Ovary (tissue), 3 donors: ENCODE results near the gene SASS6.

Experiments used
- EP300 ChIP-seq: sonication (generic); formaldehyde crosslinking; IDR thresholded peaks from one replicate; pipeline ENCODE4 v1.6.1; 2017; ENCODE audit warnings: antibody characterized with exemption
- POLR2A ChIP-seq: fragments of 450-650 bp; IDR thresholded peaks from one replicate; pipeline ENCODE4 v1.6.1; 2017; ENCODE audit warnings: antibody characterized with exemption, mild to moderate bottlenecking, moderate library complexity
- TF ChIP-seq, protein P1 (sequence below), 3 donors: fragments of 450-650 bp in 2 of 3; fragments of 200-600 bp in 1 of 3; IDR thresholded peaks; one replicate each; pipeline versions ENCODE4 v1.5.1 to v1.8.0; 2016 to 2022; ENCODE audit warnings: antibody characterized with exemption in 3 of 3, mild to moderate bottlenecking in 1 of 3
- donor health status: DM: no; HTN: no; CAD: no.

DNA sequence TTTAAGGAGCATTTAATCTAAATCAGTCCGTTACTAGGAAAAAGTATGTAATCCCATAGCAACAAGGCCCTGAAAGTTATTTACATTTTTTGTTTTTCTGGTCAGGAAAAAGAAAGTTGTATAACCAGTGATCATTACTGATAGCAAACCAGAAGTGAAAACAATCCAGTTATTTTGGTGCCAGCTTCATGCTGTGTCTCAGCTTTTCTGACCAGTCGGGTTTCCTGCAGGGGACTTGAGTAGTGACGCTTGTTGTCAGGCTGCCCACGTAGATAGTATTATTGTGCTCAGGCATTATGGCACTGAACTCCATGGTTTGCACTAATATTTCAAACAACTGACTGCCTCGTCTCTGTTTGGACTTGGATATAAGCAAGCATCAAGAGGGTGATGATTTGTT, 55.2 kb downstream of the SASS6 start:
- TF ChIP-seq, protein P1, sequence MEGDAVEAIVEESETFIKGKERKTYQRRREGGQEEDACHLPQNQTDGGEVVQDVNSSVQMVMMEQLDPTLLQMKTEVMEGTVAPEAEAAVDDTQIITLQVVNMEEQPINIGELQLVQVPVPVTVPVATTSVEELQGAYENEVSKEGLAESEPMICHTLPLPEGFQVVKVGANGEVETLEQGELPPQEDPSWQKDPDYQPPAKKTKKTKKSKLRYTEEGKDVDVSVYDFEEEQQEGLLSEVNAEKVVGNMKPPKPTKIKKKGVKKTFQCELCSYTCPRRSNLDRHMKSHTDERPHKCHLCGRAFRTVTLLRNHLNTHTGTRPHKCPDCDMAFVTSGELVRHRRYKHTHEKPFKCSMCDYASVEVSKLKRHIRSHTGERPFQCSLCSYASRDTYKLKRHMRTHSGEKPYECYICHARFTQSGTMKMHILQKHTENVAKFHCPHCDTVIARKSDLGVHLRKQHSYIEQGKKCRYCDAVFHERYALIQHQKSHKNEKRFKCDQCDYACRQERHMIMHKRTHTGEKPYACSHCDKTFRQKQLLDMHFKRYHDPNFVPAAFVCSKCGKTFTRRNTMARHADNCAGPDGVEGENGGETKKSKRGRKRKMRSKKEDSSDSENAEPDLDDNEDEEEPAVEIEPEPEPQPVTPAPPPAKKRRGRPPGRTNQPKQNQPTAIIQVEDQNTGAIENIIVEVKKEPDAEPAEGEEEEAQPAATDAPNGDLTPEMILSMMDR (IDR thresholded peaks at IDR 0.05): no peak
- no peak for TF ChIP-seq POLR2A
- no peak for TF ChIP-seq EP300
